Measurements from ENCODE around the gene EHMT1. TPM values are rescaled to one million over a fixed set of nuclear protein-coding genes. Genes with fewer than 3 reads are reported as not detected.

Gene EHMT1
- total RNA-seq, 5 donors from 2014 or later (not counting 1 experiment from before 2014, with no cell fraction given): 113 to 124 (median 121) TPM

DNA sequence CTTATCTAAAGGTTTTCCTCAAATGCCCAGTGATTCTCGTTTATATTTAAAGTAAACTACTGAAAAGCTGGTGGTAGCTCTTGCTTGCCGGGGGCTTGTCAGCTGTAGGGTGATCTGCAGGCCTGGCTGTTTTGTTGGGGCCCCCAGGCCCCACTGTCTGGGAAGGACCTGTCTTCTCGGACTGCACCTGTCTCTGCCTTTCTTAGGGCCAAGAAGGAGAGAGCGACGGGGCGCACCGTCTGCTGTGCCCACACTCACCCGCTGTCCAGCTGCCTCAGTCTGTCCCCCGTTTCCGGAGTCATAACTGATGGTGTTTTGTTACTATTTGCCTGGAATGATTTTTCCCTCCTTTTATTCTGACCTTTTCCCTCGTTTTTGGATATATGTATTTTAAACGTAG lies 164.7 kb downstream of the EHMT1 start:
- Mint-ChIP-seq H3K9me3 (no peaks in the 10 kb centered on the region), H3K27me3 (no peaks in the 10 kb centered on the region), H3K4me3 (no peak overlapping the region), H3K4me1 (peaks cover 2 to 5% (median 4%) of the 10 kb centered on the region in 3 donors), H3K27ac (no peak overlapping the region), H3K36me3 (peaks cover 47% of the 10 kb centered on the region)
- Histone ChIP-seq H3K4me3 (ENCODE audit: control insufficient read depth in 1 of 2, extremely low read depth in 1 of 2, low read length in 1 of 2) (no peak overlapping the region), H3K27me3 (replicated peaks in 1 of 2; ENCODE audit: control insufficient read depth in 2 of 2, extremely low read depth in 1 of 2, insufficient read depth in 2 of 2, low read length in 1 of 2) (no peaks in the 10 kb centered on the region), H3K9me3 (no peaks in the 10 kb centered on the region), H3K4me1 (ENCODE audit: control insufficient read depth in 1 of 2, extremely low read depth in 1 of 2, insufficient read depth in 2 of 2, low read length in 2 of 2) (peaks cover 0 to 9% of the 10 kb centered on the region in 2 experiments), H3K36me3 (ENCODE audit: control insufficient read depth in 2 of 2, extremely low read depth in 1 of 2, insufficient read depth in 1 of 2, low read length in 1 of 2) (peaks cover 35 to 74% of the 10 kb centered on the region in 2 donors), H3K27ac (ENCODE audit: low read length) (no peak overlapping the region)
- ATAC-seq (replicated peaks in 1 of 4) (no peak), DNase-seq (no peak)
- POLR2A ChIA-PET: no interaction called here
- CTCF ChIA-PET: interaction anchor here (0.5 to 0.9 kb wide), 2 partner anchors 38 to 55 kb away, joined by 5 to 6 read pairs; no protein-coding TSS in a partner anchor
- WGBS (ENCODE audit: insufficient coverage): 97% methylated on average over 3 of the region's 12 CpGs

GRCh38 chr9:137784046-137784445 lies 165.2 kb downstream of the EHMT1 start:
- no peaks in the 10 kb centered on the region for H3K9me3 Mint-ChIP-seq
- peaks cover 42% of the 10 kb centered on the region for H3K36me3 Mint-ChIP-seq

DNA sequence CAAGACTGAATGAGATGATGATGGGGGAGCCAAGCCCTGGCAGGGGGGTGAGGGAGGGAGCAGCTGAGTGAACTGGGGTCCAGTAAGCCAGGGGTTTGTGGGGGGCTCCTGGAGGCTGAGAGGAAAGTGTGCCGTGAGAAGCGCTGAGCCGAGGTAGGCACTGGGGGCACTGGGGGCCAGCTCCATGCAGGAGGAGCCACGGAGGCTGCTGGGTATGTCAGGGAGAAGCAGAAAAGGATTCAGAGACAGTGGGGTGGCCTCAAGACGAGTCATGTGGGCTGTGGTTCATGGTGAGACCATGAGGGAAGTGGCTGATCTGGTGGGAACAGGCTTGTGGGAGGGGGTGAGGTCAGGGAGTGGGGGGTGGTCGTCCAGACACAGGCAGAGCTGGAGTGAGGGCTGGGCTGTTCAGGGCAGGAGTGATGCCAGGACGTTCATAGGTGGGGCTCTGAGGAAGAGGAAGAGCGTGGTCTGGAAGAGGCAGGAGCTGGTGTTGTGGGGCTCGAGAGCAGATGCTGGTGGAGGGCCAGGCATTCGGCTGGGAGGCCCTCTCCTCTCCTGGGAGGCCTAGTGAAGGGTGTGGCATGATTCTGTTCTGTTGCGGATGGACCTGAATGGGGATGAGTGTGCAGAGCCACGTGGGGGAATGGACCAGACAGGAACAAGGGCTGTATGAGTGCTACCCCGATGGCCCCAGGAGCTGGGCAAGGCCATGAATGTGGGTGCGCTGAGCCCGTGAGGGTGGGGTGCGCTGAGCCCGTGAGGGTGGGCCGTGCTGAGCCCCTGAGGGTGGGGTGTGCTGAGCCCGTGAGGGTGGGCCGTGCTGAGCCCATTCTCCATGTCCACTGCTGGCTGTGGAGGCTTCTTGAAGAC lies 166.1 kb downstream of the EHMT1 start:
- no peak for DNase-seq
- Mint-ChIP-seq H3K27me3 (no peaks in the 10 kb centered on the region), H3K36me3 (peaks cover 39% of the 10 kb centered on the region), H3K4me1 (peaks cover 2 to 8% (median 5%) of the 10 kb centered on the region in 3 donors), H3K4me3 (no peak overlapping the region), H3K27ac (peak overlapping the region in 1 of 2 donors; percentile 58), H3K9me3 (no peaks in the 10 kb centered on the region)
- no peaks in the 10 kb centered on the region for H3K9me3 ChIP-seq
- ChIA-PET POLR2A (no interaction called here), CTCF (no interaction called here)
- H3K27me3 ChIP-seq (replicated peaks in 1 of 2; ENCODE audit: control insufficient read depth in 2 of 2, extremely low read depth in 1 of 2, insufficient read depth in 2 of 2, low read length in 1 of 2): no peaks in the 10 kb centered on the region
- peaks cover 0 to 9% of the 10 kb centered on the region in 2 experiments for H3K4me1 ChIP-seq (ENCODE audit: control insufficient read depth in 1 of 2, extremely low read depth in 1 of 2, insufficient read depth in 2 of 2, low read length in 2 of 2)
- no peak overlapping the region for H3K4me3 ChIP-seq (ENCODE audit: control insufficient read depth in 1 of 2, extremely low read depth in 1 of 2, low read length in 1 of 2)
- no peak overlapping the region for H3K27ac ChIP-seq (ENCODE audit: low read length)
- ATAC-seq (replicated peaks in 1 of 4): no peak
- 82% methylated on average over 13 of the region's 20 CpGs for WGBS (ENCODE audit: insufficient coverage)
- peaks cover 36 to 63% of the 10 kb centered on the region in 2 donors for H3K36me3 ChIP-seq (ENCODE audit: control insufficient read depth in 2 of 2, extremely low read depth in 1 of 2, insufficient read depth in 1 of 2, low read length in 1 of 2)

More at GRCh38 chr9:137784046-137784445, 165.2 kb downstream of the EHMT1 start:
- no peaks in the 10 kb centered on the region for H3K27me3 ChIP-seq (replicated peaks in 1 of 2; ENCODE audit: control insufficient read depth in 2 of 2, extremely low read depth in 1 of 2, insufficient read depth in 2 of 2, low read length in 1 of 2)
- Mint-ChIP-seq H3K27me3 (no peaks in the 10 kb centered on the region), H3K4me1 (peaks cover 2 to 5% (median 4%) of the 10 kb centered on the region in 3 donors), H3K4me3 (no peak overlapping the region), H3K27ac (no peak overlapping the region)
- H3K27ac ChIP-seq (ENCODE audit: low read length): no peak overlapping the region
- DNase-seq (no peak), ATAC-seq (replicated peaks in 1 of 4) (no peak)
- POLR2A ChIA-PET: no interaction called here
- H3K36me3 ChIP-seq (ENCODE audit: control insufficient read depth in 2 of 2, extremely low read depth in 1 of 2, insufficient read depth in 1 of 2, low read length in 1 of 2): peaks cover 33 to 69% of the 10 kb centered on the region in 2 donors
- CTCF ChIA-PET: interaction anchor here (0.5 to 0.9 kb wide), 2 partner anchors 37 to 56 kb away, joined by 5 to 6 read pairs; no protein-coding TSS in a partner anchor
- WGBS (ENCODE audit: insufficient coverage): 98% methylated on average over 8 of the region's 12 CpGs
- H3K4me1 ChIP-seq (ENCODE audit: control insufficient read depth in 1 of 2, extremely low read depth in 1 of 2, insufficient read depth in 2 of 2, low read length in 2 of 2): peaks cover 0 to 9% of the 10 kb centered on the region in 2 experiments
- H3K9me3 ChIP-seq: no peaks in the 10 kb centered on the region
- H3K4me3 ChIP-seq (ENCODE audit: control insufficient read depth in 1 of 2, extremely low read depth in 1 of 2, low read length in 1 of 2): no peak overlapping the region

DNA sequence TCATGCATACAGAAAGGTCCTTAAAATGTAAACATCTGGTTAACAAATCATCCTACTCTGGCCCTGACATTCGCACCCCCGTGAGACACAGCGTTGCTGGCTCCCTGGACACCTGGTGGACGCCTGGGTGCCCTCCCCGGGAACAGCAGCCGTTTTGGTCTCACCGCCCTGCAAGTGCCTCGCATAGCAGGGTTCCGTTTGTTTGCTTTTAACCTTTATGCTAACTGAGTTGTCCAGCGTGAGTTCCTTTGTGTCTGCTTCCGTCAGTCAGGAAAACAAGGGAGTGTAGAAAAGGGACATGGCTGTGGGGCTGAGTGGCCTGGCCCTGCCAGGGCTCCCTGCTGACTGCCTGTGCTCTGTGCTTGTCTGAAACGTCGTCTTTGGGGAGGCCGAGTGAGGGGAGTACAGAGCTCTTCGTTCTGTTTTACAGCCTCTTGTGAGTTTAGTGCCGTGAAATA lies 166.9 kb downstream of the EHMT1 start:
- H3K36me3 ChIP-seq (ENCODE audit: control insufficient read depth in 2 of 2, extremely low read depth in 1 of 2, insufficient read depth in 1 of 2, low read length in 1 of 2): peaks cover 36 to 71% of the 10 kb centered on the region in 2 donors
- ChIA-PET POLR2A (no interaction called here), CTCF (no interaction called here)
- H3K27ac ChIP-seq (ENCODE audit: low read length): no peak overlapping the region
- H3K4me3 ChIP-seq (ENCODE audit: control insufficient read depth in 1 of 2, extremely low read depth in 1 of 2, low read length in 1 of 2): no peak overlapping the region
- Mint-ChIP-seq H3K9me3 (no peaks in the 10 kb centered on the region), H3K27me3 (no peaks in the 10 kb centered on the region), H3K4me3 (no peak overlapping the region), H3K27ac (no peak overlapping the region), H3K4me1 (peaks cover 2 to 8% (median 5%) of the 10 kb centered on the region in 3 donors), H3K36me3 (peaks cover 44% of the 10 kb centered on the region)
- WGBS (ENCODE audit: insufficient coverage): 91% methylated on average over 16 of the region's 16 CpGs
- DNase-seq (no peak), ATAC-seq (replicated peaks in 1 of 4) (no peak)
- H3K9me3 ChIP-seq: no peaks in the 10 kb centered on the region
- H3K4me1 ChIP-seq (ENCODE audit: control insufficient read depth in 1 of 2, extremely low read depth in 1 of 2, insufficient read depth in 2 of 2, low read length in 2 of 2): peaks cover 0 to 9% of the 10 kb centered on the region in 2 experiments
- H3K27me3 ChIP-seq (replicated peaks in 1 of 2; ENCODE audit: control insufficient read depth in 2 of 2, extremely low read depth in 1 of 2, insufficient read depth in 2 of 2, low read length in 1 of 2): no peaks in the 10 kb centered on the region

- Mint-ChIP-seq H3K9me3 (no peaks in the 10 kb centered on the region), H3K4me1 (peaks cover 2 to 8% (median 5%) of the 10 kb centered on the region in 3 donors), H3K4me3 (no peak overlapping the region), H3K27me3 (no peaks in the 10 kb centered on the region), H3K36me3 (peaks cover 52% of the 10 kb centered on the region), H3K27ac (no peak overlapping the region)
- Histone ChIP-seq H3K27ac (ENCODE audit: low read length) (no peak overlapping the region), H3K36me3 (ENCODE audit: control insufficient read depth in 2 of 2, extremely low read depth in 1 of 2, insufficient read depth in 1 of 2, low read length in 1 of 2) (peaks cover 34 to 73% of the 10 kb centered on the region in 2 donors), H3K4me3 (ENCODE audit: control insufficient read depth in 1 of 2, extremely low read depth in 1 of 2, low read length in 1 of 2) (no peak overlapping the region), H3K9me3 (no peaks in the 10 kb centered on the region), H3K27me3 (replicated peaks in 1 of 2; ENCODE audit: control insufficient read depth in 2 of 2, extremely low read depth in 1 of 2, insufficient read depth in 2 of 2, low read length in 1 of 2) (no peaks in the 10 kb centered on the region), H3K4me1 (ENCODE audit: control insufficient read depth in 1 of 2, extremely low read depth in 1 of 2, insufficient read depth in 2 of 2, low read length in 2 of 2) (peaks cover 0 to 9% of the 10 kb centered on the region in 2 experiments)
- no peak for DNase-seq
- 94% methylated on average over 18 of the region's 19 CpGs for WGBS (ENCODE audit: insufficient coverage)
- CTCF ChIA-PET: no interaction called here
- ATAC-seq (replicated peaks in 1 of 4): no peak
- POLR2A ChIA-PET: no interaction called here
These were observed 167.7 kb downstream of the EHMT1 start for GRCh38 chr9:137786511-137786920.

- ATAC-seq (replicated peaks in 1 of 4): no peak
- ChIA-PET CTCF (no interaction called here), POLR2A (no interaction called here)
- Histone ChIP-seq H3K36me3 (ENCODE audit: control insufficient read depth in 2 of 2, extremely low read depth in 1 of 2, insufficient read depth in 1 of 2, low read length in 1 of 2) (peaks cover 28 to 71% of the 10 kb centered on the region in 2 donors), H3K27ac (ENCODE audit: low read length) (no peak overlapping the region), H3K4me3 (ENCODE audit: control insufficient read depth in 1 of 2, extremely low read depth in 1 of 2, low read length in 1 of 2) (no peak overlapping the region), H3K27me3 (replicated peaks in 1 of 2; ENCODE audit: control insufficient read depth in 2 of 2, extremely low read depth in 1 of 2, insufficient read depth in 2 of 2, low read length in 1 of 2) (no peaks in the 10 kb centered on the region), H3K4me1 (ENCODE audit: control insufficient read depth in 1 of 2, extremely low read depth in 1 of 2, insufficient read depth in 2 of 2, low read length in 2 of 2) (peaks cover 0 to 9% of the 10 kb centered on the region in 2 experiments), H3K9me3 (no peaks in the 10 kb centered on the region)
- no peak overlapping the region for H3K4me3 Mint-ChIP-seq
- no peaks in the 10 kb centered on the region for H3K27me3 Mint-ChIP-seq
- H3K36me3 Mint-ChIP-seq: peaks cover 54% of the 10 kb centered on the region
- 98% methylated on average over 13 of the region's 15 CpGs for WGBS (ENCODE audit: insufficient coverage)
- no peak for DNase-seq
- no peak overlapping the region for H3K27ac Mint-ChIP-seq
- no peaks in the 10 kb centered on the region for H3K9me3 Mint-ChIP-seq
- H3K4me1 Mint-ChIP-seq: peaks cover 2 to 8% (median 5%) of the 10 kb centered on the region in 3 donors
These were observed 168.6 kb downstream of the EHMT1 start for GRCh38 chr9:137787381-137787780.

Data from T-cell (primary cell).